CD14-positive monocyte (primary cell): ENCODE measurements around the gene AP1B1. TPM values are rescaled to one million over a fixed set of nuclear protein-coding genes. Genes with fewer than 3 reads are reported as not detected.
A peak's percentile ranks its signal among the peaks of the same experiment; 100 is the strongest.
"Not testable (repeated sequence)": the region's sequence is repeated elsewhere in the genome, so short reads cannot be mapped to it uniquely, and the experiment has no call there.

Experiments used
- DNase-seq, 3 donors: peaks; one replicate each; pipeline ENCODE4 v3.0.0-alpha.2; 2011 to 2022
- H2AFZ ChIP-seq: 2 replicates; pipeline ENCODE4 v1.6.0; 2012; ENCODE audit warnings: mild to moderate bottlenecking, low read depth, low read length, inconsistent platforms; ENCODE audit not compliant: insufficient read depth, poor library complexity, severe bottlenecking
- H3K27ac ChIP-seq, 2 donors: 1 replicate in 1 of 2; 2 replicates in 1 of 2; pipeline ENCODE4 v1.5.1; 2012 to 2013; ENCODE audit warnings: low read length in 2 of 2, control low read depth in 1 of 2, inconsistent platforms in 1 of 2, low read depth in 1 of 2, mild to moderate bottlenecking in 1 of 2
- H3K27me3 ChIP-seq, 2 donors: one replicate each; pipeline versions ENCODE4 v1.6.0 to v1.6.1; 2011 to 2013; ENCODE audit warnings: low read length in 2 of 2; ENCODE audit not compliant: control insufficient read depth in 2 of 2, insufficient read depth in 2 of 2
- H3K36me3 ChIP-seq, 2 donors: replicated peaks in 1 of 2; 1 replicate in 1 of 2; 2 replicates in 1 of 2; pipeline versions ENCODE4 v1.5.1 to v1.6.1; 2012 to 2013; ENCODE audit warnings: low read length in 2 of 2, control low read depth in 1 of 2, inconsistent platforms in 1 of 2, mild to moderate bottlenecking in 1 of 2; ENCODE audit not compliant: insufficient read depth in 2 of 2, control insufficient read depth in 1 of 2
- H3K4me1 ChIP-seq, 2 donors: 1 replicate in 1 of 2; 2 replicates in 1 of 2; pipeline versions ENCODE4 v1.5.1 to v1.6.1; 2012 to 2013; ENCODE audit warnings: low read length in 2 of 2, control low read depth in 1 of 2, inconsistent platforms in 1 of 2, mild to moderate bottlenecking in 1 of 2, moderate library complexity in 1 of 2; ENCODE audit not compliant: insufficient read depth in 2 of 2, control insufficient read depth in 1 of 2
- H3K4me2 ChIP-seq: replicated peaks from 2 replicates; pipeline ENCODE3; 2012; ENCODE audit warnings: low read length, moderate library complexity, mild to moderate bottlenecking; ENCODE audit not compliant: poor library complexity, severe bottlenecking; ENCODE audit errors: extremely low read depth
- H3K4me3 ChIP-seq, 3 experiments: fragments of 200-600 bp in 1 of 3; sonication (generic) in 1 of 3; replicated peaks in 1 of 3; 1 replicate in 2 of 3; 2 replicates in 1 of 3; pipeline ENCODE4 v1.5.1; 2011 to 2013; ENCODE audit warnings: low read length in 3 of 3, mild to moderate bottlenecking in 3 of 3, control low read depth in 2 of 3, low read depth in 2 of 3, inconsistent platforms in 1 of 3, moderate library complexity in 1 of 3
- H3K79me2 ChIP-seq: 2 replicates; pipeline ENCODE4 v1.6.0; 2012; ENCODE audit warnings: mild to moderate bottlenecking, control low read depth, inconsistent platforms, low read length, moderate library complexity; ENCODE audit not compliant: insufficient read depth
- H3K9ac ChIP-seq: 2 replicates; pipeline ENCODE4 v1.6.0; 2017; ENCODE audit warnings: low read length, mild to moderate bottlenecking; ENCODE audit not compliant: insufficient read depth, poor library complexity, severe bottlenecking
- H3K9me3 ChIP-seq, 2 donors: replicated peaks in 1 of 2; 1 replicate in 1 of 2; 2 replicates in 1 of 2; pipeline versions ENCODE4 v1.5.1 to v1.6.1; 2012 to 2013; ENCODE audit warnings: low read length in 2 of 2, control low read depth in 1 of 2; ENCODE audit not compliant: control insufficient read depth in 1 of 2, insufficient read depth in 1 of 2
- H4K20me1 ChIP-seq: 2 replicates; pipeline ENCODE4 v1.6.0; 2012; ENCODE audit warnings: mild to moderate bottlenecking, low read length, control low read depth, moderate library complexity; ENCODE audit not compliant: insufficient read depth
- H3K27ac Mint-ChIP-seq, 7 donors: one replicate each; pipeline ENCODE4 v1.8.0; 2020; ENCODE audit warnings: mild to moderate bottlenecking in 7 of 7, mixed read lengths in 7 of 7, moderate library complexity in 6 of 7, inconsistent platforms in 2 of 7
- H3K27me3 Mint-ChIP-seq, 3 donors: one replicate each; pipeline ENCODE4 v1.8.0; 2021 to 2022; ENCODE audit warnings: low read depth in 3 of 3, mild to moderate bottlenecking in 3 of 3, mixed read lengths in 3 of 3, moderate library complexity in 3 of 3, inconsistent platforms in 1 of 3
- H3K36me3 Mint-ChIP-seq, 2 donors: one replicate each; pipeline ENCODE4 v1.8.0; 2020; ENCODE audit warnings: mixed read lengths in 2 of 2, inconsistent platforms in 1 of 2, mild to moderate bottlenecking in 1 of 2
- H3K4me1 Mint-ChIP-seq: one replicate; pipeline ENCODE4 v1.8.0; 2020; ENCODE audit warnings: mild to moderate bottlenecking, mixed read lengths
- H3K4me3 Mint-ChIP-seq, 2 donors: one replicate each; pipeline ENCODE4 v1.8.0; 2020; ENCODE audit warnings: mild to moderate bottlenecking in 2 of 2, mixed read lengths in 2 of 2, moderate library complexity in 1 of 2
- H3K9me3 Mint-ChIP-seq, 7 donors: one replicate each; pipeline ENCODE4 v1.8.0; 2020 to 2022; ENCODE audit warnings: mixed read lengths in 7 of 7, mild to moderate bottlenecking in 6 of 7, moderate library complexity in 6 of 7, inconsistent platforms in 2 of 7
- CTCF ChIP-seq: fragments of 200-600 bp; IDR thresholded peaks from one replicate; pipeline ENCODE4 v1.8.0; 2022; ENCODE audit warnings: antibody characterized with exemption, mild to moderate bottlenecking
- WGBS: methylation state at CpG from one replicate; pipeline ENCODE4 v1.1.5; 2013; ENCODE audit warnings: missing lambda C conversion rate; ENCODE audit not compliant: insufficient coverage; 5-methylcytosine and 5-hydroxymethylcytosine counted together
- intact Hi-C, 2 donors: fragments of 100-400 bp; cut with micrococcal nuclease; formaldehyde crosslinking; loops; one replicate each; pipeline versions ENCODE4 v1.15.0 to v1.15.1; 2023
- polyA plus RNA-seq, 3 donors: library from polyadenylated mRNA; depleted of rRNA in 1 of 3; unstranded in 2 of 3; stranded (reverse) in 1 of 3; fragments of 300-500 nt in 2 of 3; fragments of >200 nt in 1 of 3; fragmentation: Illumina TruSeq in 2 of 3; gene quantifications; 1 replicate in 2 of 3; 2 replicates in 1 of 3; pipeline ENCODE4 v1.2.3, GENCODE V29; 2012 to 2021

The AP1B1 gene
- polyA plus RNA-seq, 3 donors, result 29.0 to 102 (median 40.3) TPM

GRCh38 chr22:29412772-29413171, 24.4 kb upstream of the AP1B1 start:
- H3K4me3 Mint-ChIP-seq, H3K27me3 Mint-ChIP-seq, H2AFZ ChIP-seq, H3K9me3 Mint-ChIP-seq, H3K4me2 ChIP-seq, intact Hi-C loops, H3K27me3 ChIP-seq, H4K20me1 ChIP-seq, DNase-seq, H3K36me3 Mint-ChIP-seq, H3K27ac ChIP-seq, H3K9me3 ChIP-seq, H3K4me3 ChIP-seq, H3K36me3 ChIP-seq, H3K79me2 ChIP-seq, H3K9ac ChIP-seq: not testable (repeated sequence)
- TF ChIP-seq CTCF, result peak; percentile 33
- peak overlapping the region in 3 of 7 donors; percentile 33 to 89 (median 36) for H3K27ac Mint-ChIP-seq
- H3K4me1 ChIP-seq, result peaks cover 37 to 48% of the 10 kb centered on the region in 2 donors
- peaks cover 47% of the 10 kb centered on the region for H3K4me1 Mint-ChIP-seq
- WGBS, result no CpG with 5 or more reads among the region's 4 CpGs

- H2AFZ ChIP-seq, result peak overlapping the region; percentile 21
- H3K36me3 Mint-ChIP-seq, result not testable (repeated sequence)
Measured at GRCh38 chr22:29411569-29412211, 23.3 kb upstream of the AP1B1 start.

More at GRCh38 chr22:29411569-29412211, 23.3 kb upstream of the AP1B1 start:
- DNase-seq, result peak in 2 of 3 donors; percentile 24 to 41
- peak overlapping the region in 2 of 3 experiments; percentile 25 to 40 for H3K4me3 ChIP-seq
- WGBS, result 0% methylated on average over 1 of the region's 4 CpGs
- H3K27me3 Mint-ChIP-seq, H3K36me3 ChIP-seq, H4K20me1 ChIP-seq, H3K9me3 Mint-ChIP-seq, H3K79me2 ChIP-seq, H3K27me3 ChIP-seq, intact Hi-C loops, H3K9me3 ChIP-seq, H3K9ac ChIP-seq: not testable (repeated sequence)
- peak overlapping the region; percentile 69 to 84 for H3K4me3 Mint-ChIP-seq
- peaks cover 47% of the 10 kb centered on the region for H3K4me1 Mint-ChIP-seq
- peak overlapping the region; percentile 46 for H3K4me2 ChIP-seq
- H3K27ac ChIP-seq, result peak overlapping the region; percentile 53 to 67
- H3K27ac Mint-ChIP-seq, result peak overlapping the region; percentile 87 to 95 (median 90)
- H3K4me1 ChIP-seq, result peaks cover 37 to 48% of the 10 kb centered on the region in 2 donors
